ENCODE data around the gene WDR59.

DNA sequence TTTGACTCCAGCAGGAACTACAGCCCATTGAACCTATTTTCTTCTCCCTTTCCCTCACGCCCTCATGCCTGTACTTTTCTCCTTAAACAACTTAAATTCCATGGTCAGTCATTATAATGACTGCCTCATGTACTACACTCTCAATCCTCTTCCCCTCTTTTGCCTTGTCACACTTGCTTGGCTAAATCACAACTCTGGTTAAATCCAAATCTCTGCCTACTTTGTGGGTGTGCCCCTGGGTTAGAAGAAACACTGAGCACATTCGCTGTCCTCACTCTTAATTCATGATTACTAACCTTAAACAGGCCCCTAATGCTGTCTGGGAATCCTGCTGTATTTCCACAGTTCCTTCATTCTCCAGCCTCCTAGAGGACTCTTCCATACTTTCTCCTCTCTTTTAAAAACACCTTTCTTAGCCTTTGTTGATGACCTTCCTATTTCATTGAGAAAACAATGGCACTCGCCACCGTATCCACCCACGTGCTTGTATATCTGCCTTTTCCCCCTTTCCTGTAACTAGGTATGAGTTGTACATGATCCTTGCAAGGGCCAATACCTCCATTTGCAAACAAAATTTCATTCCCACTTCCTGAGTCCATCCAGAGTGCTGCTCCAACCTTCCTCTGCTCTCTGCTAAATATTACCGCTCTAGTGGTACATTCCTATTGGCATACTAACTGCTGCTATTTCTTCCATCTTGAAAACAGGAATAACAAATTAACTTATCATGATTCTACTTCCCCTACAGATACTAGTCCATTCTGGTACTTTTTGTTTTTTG lies 42.8 kb upstream of the WDR59 start:
- TF ChIP-seq, protein P1, sequence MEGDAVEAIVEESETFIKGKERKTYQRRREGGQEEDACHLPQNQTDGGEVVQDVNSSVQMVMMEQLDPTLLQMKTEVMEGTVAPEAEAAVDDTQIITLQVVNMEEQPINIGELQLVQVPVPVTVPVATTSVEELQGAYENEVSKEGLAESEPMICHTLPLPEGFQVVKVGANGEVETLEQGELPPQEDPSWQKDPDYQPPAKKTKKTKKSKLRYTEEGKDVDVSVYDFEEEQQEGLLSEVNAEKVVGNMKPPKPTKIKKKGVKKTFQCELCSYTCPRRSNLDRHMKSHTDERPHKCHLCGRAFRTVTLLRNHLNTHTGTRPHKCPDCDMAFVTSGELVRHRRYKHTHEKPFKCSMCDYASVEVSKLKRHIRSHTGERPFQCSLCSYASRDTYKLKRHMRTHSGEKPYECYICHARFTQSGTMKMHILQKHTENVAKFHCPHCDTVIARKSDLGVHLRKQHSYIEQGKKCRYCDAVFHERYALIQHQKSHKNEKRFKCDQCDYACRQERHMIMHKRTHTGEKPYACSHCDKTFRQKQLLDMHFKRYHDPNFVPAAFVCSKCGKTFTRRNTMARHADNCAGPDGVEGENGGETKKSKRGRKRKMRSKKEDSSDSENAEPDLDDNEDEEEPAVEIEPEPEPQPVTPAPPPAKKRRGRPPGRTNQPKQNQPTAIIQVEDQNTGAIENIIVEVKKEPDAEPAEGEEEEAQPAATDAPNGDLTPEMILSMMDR (tag by site-specific recombination; IDR thresholded peaks at IDR 0.05), result no peak
- TF ChIP-seq, protein P2, sequence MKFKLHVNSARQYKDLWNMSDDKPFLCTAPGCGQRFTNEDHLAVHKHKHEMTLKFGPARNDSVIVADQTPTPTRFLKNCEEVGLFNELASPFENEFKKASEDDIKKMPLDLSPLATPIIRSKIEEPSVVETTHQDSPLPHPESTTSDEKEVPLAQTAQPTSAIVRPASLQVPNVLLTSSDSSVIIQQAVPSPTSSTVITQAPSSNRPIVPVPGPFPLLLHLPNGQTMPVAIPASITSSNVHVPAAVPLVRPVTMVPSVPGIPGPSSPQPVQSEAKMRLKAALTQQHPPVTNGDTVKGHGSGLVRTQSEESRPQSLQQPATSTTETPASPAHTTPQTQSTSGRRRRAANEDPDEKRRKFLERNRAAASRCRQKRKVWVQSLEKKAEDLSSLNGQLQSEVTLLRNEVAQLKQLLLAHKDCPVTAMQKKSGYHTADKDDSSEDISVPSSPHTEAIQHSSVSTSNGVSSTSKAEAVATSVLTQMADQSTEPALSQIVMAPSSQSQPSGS (tag by site-specific recombination; IDR thresholded peaks at IDR 0.05; ENCODE audit: low read depth), result no peak
- TF ChIP-seq, protein P3, sequence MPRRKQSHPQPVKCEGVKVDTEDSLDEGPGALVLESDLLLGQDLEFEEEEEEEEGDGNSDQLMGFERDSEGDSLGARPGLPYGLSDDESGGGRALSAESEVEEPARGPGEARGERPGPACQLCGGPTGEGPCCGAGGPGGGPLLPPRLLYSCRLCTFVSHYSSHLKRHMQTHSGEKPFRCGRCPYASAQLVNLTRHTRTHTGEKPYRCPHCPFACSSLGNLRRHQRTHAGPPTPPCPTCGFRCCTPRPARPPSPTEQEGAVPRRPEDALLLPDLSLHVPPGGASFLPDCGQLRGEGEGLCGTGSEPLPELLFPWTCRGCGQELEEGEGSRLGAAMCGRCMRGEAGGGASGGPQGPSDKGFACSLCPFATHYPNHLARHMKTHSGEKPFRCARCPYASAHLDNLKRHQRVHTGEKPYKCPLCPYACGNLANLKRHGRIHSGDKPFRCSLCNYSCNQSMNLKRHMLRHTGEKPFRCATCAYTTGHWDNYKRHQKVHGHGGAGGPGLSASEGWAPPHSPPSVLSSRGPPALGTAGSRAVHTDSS (tag by site-specific recombination; IDR thresholded peaks at IDR 0.05), result no peak
- TF ChIP-seq ZNF175 (tag by site-specific recombination; IDR thresholded peaks at IDR 0.05), result no peak
- TF ChIP-seq, protein P4, sequence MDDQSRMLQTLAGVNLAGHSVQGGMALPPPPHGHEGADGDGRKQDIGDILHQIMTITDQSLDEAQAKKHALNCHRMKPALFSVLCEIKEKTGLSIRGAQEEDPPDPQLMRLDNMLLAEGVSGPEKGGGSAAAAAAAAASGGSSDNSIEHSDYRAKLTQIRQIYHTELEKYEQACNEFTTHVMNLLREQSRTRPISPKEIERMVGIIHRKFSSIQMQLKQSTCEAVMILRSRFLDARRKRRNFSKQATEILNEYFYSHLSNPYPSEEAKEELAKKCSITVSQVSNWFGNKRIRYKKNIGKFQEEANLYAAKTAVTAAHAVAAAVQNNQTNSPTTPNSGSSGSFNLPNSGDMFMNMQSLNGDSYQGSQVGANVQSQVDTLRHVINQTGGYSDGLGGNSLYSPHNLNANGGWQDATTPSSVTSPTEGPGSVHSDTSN (CRISPR knock-in tag; IDR thresholded peaks at IDR 0.05), result no peak
- TF ChIP-seq, protein P5, sequence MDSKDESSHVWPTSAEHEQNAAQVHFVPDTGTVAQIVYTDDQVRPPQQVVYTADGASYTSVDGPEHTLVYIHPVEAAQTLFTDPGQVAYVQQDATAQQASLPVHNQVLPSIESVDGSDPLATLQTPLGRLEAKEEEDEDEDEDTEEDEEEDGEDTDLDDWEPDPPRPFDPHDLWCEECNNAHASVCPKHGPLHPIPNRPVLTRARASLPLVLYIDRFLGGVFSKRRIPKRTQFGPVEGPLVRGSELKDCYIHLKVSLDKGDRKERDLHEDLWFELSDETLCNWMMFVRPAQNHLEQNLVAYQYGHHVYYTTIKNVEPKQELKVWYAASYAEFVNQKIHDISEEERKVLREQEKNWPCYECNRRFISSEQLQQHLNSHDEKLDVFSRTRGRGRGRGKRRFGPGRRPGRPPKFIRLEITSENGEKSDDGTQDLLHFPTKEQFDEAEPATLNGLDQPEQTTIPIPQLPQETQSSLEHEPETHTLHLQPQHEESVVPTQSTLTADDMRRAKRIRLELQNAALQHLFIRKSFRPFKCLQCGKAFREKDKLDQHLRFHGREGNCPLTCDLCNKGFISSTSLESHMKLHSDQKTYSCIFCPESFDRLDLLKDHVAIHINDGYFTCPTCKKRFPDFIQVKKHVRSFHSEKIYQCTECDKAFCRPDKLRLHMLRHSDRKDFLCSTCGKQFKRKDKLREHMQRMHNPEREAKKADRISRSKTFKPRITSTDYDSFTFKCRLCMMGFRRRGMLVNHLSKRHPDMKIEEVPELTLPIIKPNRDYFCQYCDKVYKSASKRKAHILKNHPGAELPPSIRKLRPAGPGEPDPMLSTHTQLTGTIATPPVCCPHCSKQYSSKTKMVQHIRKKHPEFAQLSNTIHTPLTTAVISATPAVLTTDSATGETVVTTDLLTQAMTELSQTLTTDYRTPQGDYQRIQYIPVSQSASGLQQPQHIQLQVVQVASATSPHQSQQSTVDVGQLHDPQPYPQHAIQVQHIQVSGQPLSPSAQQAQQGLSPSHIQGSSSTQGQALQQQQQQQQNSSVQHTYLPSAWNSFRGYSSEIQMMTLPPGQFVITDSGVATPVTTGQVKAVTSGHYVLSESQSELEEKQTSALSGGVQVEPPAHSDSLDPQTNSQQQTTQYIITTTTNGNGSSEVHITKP (tag by site-specific recombination; IDR thresholded peaks at IDR 0.05), result peak; percentile 36; the same call in 1 of the 2 replicates
- no peak for TF ChIP-seq ZNF664 (tag by site-specific recombination; IDR thresholded peaks at IDR 0.05)
- TF ChIP-seq, protein P6, sequence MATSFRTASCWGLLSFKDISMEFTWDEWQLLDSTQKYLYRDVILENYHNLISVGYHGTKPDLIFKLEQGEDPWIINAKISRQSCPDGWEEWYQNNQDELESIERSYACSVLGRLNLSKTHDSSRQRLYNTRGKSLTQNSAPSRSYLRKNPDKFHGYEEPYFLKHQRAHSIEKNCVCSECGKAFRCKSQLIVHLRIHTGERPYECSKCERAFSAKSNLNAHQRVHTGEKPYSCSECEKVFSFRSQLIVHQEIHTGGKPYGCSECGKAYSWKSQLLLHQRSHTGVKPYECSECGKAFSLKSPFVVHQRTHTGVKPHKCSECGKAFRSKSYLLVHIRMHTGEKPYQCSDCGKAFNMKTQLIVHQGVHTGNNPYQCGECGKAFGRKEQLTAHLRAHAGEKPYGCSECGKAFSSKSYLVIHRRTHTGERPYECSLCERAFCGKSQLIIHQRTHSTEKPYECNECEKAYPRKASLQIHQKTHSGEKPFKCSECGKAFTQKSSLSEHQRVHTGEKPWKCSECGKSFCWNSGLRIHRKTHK (tag by site-specific recombination; IDR thresholded peaks at IDR 0.05), result no peak
- no peak for TF ChIP-seq TCF7L2 (IDR thresholded peaks at IDR 0.05; ENCODE audit: borderline replicate concordance, low read depth, low read length)
- no peak for TF ChIP-seq GLIS1 (tag by site-specific recombination; IDR thresholded peaks at IDR 0.05)

All from HEK293 (cell line).